ENCODE results near the gene REXO1. TPM values are rescaled to one million over a fixed set of nuclear protein-coding genes. Genes with fewer than 3 reads are reported as not detected.

Gene REXO1
- total RNA-seq, 4 donors from 2014 or later, result 36.0 to 95.0 (median 56.3) TPM

DNA sequence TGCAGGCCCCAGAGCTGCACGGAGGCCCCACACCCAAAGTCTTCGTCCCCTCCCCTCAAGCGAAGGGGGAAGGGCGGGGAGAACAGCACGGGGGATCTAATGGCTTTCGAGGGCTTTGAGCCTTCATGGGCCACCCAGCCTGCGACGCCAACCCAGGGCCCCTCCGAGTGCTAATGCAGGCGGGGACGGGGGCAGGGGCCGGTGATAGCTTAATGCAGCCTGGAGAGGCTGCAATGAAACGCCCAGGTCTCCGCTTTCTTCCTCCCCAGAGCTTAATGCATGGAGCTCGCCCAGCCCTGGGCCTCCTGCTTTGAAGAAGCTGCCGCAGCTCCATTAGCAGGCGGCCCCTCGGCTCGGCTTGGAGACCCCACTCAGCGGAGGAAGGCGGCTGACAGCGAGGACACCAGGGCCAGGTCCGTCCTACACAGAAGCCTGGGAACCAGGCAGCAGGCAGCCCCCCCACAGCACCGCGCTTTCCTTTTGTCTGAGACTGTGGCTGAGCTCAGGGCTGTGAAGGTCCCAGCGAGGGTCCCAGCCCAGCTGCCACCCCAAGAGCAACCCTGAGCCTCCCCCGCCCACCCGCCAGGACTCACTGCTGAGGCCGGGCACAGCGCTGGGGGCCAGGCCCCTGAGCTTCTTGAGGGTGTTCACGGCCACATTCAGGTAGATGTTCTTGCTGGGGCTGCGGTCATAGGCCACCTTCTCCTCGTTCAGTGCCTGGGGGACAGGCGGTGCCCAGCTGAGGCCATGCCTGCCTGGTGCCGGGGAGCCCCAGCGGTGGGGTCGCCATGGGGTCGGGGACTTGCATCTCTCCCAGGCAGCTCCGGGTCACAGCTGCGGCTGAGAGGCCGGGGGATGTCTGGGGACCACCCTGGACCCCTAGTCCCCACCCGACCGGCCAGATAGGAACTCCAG is 28.7 kb downstream of the REXO1 start:
- in situ Hi-C loops (cut with MboI; ENCODE audit: low pct_ligation_motif_present in 1 of 4, low pct_unique_long_range_greater_than_20kb in 1 of 4, low sequenced_read_pairs in 3 of 4), result loop anchor here in 1 of 4 donors (25.0 kb wide), 1 partner anchor 282 kb away; no protein-coding TSS in a partner anchor
- H3K9me3 ChIP-seq, result no peaks in the 10 kb centered on the region
- intact Hi-C loops (cut with DNase I; ENCODE audit: low total_unique reads), result loop anchor here (5.0 kb wide), 1 partner anchor 32 kb away; no protein-coding TSS in a partner anchor
- H3K36me3 ChIP-seq, result peaks cover 0 to 56% (median 27%) of the 10 kb centered on the region in 4 donors
- no peaks in the 10 kb centered on the region for H3K27me3 ChIP-seq
- TF ChIP-seq POLR2A (IDR thresholded peaks at IDR 0.05) (no peak), EP300 (IDR thresholded peaks at IDR 0.05; ENCODE audit: low read depth) (no peak), POLR2AphosphoS5 (IDR thresholded peaks at IDR 0.05) (no peak)
- TF ChIP-seq, protein P1, sequence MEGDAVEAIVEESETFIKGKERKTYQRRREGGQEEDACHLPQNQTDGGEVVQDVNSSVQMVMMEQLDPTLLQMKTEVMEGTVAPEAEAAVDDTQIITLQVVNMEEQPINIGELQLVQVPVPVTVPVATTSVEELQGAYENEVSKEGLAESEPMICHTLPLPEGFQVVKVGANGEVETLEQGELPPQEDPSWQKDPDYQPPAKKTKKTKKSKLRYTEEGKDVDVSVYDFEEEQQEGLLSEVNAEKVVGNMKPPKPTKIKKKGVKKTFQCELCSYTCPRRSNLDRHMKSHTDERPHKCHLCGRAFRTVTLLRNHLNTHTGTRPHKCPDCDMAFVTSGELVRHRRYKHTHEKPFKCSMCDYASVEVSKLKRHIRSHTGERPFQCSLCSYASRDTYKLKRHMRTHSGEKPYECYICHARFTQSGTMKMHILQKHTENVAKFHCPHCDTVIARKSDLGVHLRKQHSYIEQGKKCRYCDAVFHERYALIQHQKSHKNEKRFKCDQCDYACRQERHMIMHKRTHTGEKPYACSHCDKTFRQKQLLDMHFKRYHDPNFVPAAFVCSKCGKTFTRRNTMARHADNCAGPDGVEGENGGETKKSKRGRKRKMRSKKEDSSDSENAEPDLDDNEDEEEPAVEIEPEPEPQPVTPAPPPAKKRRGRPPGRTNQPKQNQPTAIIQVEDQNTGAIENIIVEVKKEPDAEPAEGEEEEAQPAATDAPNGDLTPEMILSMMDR (IDR thresholded peaks at IDR 0.05), result no peak
- H3K4me1 ChIP-seq, result no peaks in the 10 kb centered on the region
- no peak overlapping the region for H3K4me3 ChIP-seq
- no peak for DNase-seq
- WGBS, 2 donors (ENCODE audit: low coverage in 1 of 2), result 88% methylated on average over 40 of the region's 43 CpGs; no CpG with 5 or more reads in 1 of the 2 donors
- H3K27ac ChIP-seq, result no peak overlapping the region

DNA sequence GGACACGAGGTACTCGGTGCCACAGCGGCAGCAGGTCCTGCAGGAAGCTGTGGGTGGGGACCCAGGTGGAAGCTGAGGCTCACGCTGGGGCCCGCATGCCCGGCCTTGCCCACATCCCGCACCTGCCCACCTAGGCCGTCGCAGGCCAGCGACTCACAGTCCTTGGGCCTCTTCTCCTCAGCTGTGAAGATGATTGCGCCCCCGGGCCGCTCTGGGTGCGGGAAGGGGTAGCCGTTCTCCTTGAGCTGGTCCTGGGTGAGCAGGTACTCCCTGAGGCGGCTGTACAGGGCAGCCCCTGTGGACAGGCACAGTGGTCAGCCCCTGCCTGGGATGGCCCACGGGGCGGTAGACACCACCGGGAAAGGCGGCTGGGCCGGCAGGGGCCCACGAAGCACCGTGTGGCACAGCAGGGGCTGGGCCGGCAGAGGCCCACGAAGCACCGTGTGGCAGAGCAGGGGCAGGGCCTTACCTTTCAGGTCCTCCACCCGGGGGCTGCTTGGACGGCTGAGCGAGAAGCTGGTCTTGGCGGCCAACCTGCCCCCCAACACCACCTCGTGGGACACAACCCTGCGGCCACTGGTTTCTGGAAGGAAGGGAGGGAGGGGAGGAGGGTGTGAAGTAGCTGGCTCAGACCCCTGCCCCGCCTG is 29.6 kb downstream of the REXO1 start:
- DNase-seq, result no peak
- 88% methylated on average over 31 of the region's 33 CpGs; no CpG with 5 or more reads in 1 of the 2 donors for WGBS, 2 donors (ENCODE audit: low coverage in 1 of 2)
- in situ Hi-C loops (cut with MboI; ENCODE audit: low pct_ligation_motif_present in 1 of 4, low pct_unique_long_range_greater_than_20kb in 1 of 4, low sequenced_read_pairs in 3 of 4), result loop anchor here in 1 of 4 donors (25.0 kb wide), 1 partner anchor 281 kb away; no protein-coding TSS in a partner anchor
- Histone ChIP-seq H3K27ac (no peak overlapping the region), H3K36me3 (peaks cover 0 to 56% (median 27%) of the 10 kb centered on the region in 4 donors), H3K27me3 (no peaks in the 10 kb centered on the region), H3K4me1 (peaks cover 0 to 2% (median 0%) of the 10 kb centered on the region in 4 donors), H3K4me3 (no peak overlapping the region), H3K9me3 (no peaks in the 10 kb centered on the region)
- intact Hi-C loops (cut with DNase I; ENCODE audit: low total_unique reads), result no loop called here
- TF ChIP-seq, protein P1 (IDR thresholded peaks at IDR 0.05), result no peak
- TF ChIP-seq EP300 (IDR thresholded peaks at IDR 0.05; ENCODE audit: low read depth) (no peak), POLR2A (IDR thresholded peaks at IDR 0.05) (no peak), POLR2AphosphoS5 (IDR thresholded peaks at IDR 0.05) (no peak)

DNA sequence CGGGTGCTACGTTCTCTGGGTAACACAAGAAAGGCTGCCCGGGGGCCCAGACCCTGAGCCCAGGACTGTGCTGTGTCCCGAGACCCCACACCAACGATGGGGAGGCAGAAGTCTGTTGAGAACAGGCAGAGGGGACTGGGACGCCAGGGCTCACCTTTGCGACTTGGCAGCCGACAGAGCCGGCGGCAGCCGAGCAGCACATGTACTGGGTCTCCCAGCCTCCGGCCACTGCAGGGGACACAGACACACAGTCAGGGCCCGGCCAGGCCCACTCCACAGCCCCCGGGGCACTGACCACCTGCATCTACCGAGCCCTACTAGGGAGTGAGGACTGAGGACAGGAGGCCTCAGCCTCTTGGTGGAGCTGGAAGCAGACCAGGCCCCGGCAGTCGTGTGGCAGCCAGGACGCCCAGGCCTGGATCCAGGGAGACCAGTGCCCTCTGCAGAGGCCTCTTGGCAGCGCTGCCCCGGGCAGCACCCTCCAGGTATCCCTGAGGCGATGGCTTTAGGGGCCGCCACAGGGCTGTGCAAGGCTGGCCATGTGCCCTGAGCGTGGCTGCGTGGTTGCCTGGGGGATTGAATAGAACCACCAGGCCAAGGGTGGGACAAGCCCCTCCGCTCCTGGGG is 30.6 kb downstream of the REXO1 start:
- intact Hi-C loops (cut with DNase I; ENCODE audit: low total_unique reads), result no loop called here
- 95% methylated on average over 25 of the region's 25 CpGs; no CpG with 5 or more reads in 1 of the 2 donors for WGBS, 2 donors (ENCODE audit: low coverage in 1 of 2)
- Histone ChIP-seq H3K9me3 (no peaks in the 10 kb centered on the region), H3K27me3 (no peaks in the 10 kb centered on the region), H3K4me3 (no peak overlapping the region), H3K4me1 (peaks cover 4 to 12% (median 9%) of the 10 kb centered on the region in 4 donors), H3K36me3 (peaks cover 0 to 55% (median 26%) of the 10 kb centered on the region in 4 donors), H3K27ac (no peak overlapping the region)
- in situ Hi-C loops (cut with MboI; ENCODE audit: low pct_ligation_motif_present in 1 of 4, low pct_unique_long_range_greater_than_20kb in 1 of 4, low sequenced_read_pairs in 3 of 4), result loop anchor here in 1 of 4 donors (25.0 kb wide), 1 partner anchor 280 kb away; no protein-coding TSS in a partner anchor
- DNase-seq, result no peak
- TF ChIP-seq POLR2A (IDR thresholded peaks at IDR 0.05), result no peak
- TF ChIP-seq, protein P1 (IDR thresholded peaks at IDR 0.05), result no peak
- no peak for TF ChIP-seq EP300 (IDR thresholded peaks at IDR 0.05; ENCODE audit: low read depth)
- no peak for TF ChIP-seq POLR2AphosphoS5 (IDR thresholded peaks at IDR 0.05)

Data from transverse colon (tissue), 4 donors.